SK-N-DZ (cell line): Measurements from ENCODE around the gene DDX56.

Source experiments
- DNase-seq: peaks from one replicate; pipeline ENCODE4 v3.0.0-alpha.2; 2015; ENCODE audit warnings: low spot score

The DDX56 gene

GRCh38 chr7:44535348-44536064 lies 38.2 kb downstream of the DDX56 start:
- DNase-seq, result no peak

- DNase-seq, result peak; percentile 67
Measured at GRCh38 chr7:44534501-44534900, 39.2 kb downstream of the DDX56 start.

- DNase-seq, result no peak
Measured at GRCh38 chr7:44534087-44534486, 39.6 kb downstream of the DDX56 start.

GRCh38 chr7:44533301-44534055 lies 40.2 kb downstream of the DDX56 start:
- DNase-seq, result no peak

GRCh38 chr7:44531421-44532380 lies 42.0 kb downstream of the DDX56 start:
- no peak for DNase-seq

GRCh38 chr7:44530990-44531389 lies 42.7 kb downstream of the DDX56 start:
- DNase-seq, result no peak

- DNase-seq, result no peak
Measured at GRCh38 chr7:44524811-44525388, 48.8 kb downstream of the DDX56 start.

GRCh38 chr7:44522315-44522714 lies 51.4 kb downstream of the DDX56 start:
- no peak for DNase-seq

GRCh38 chr7:44521347-44522095 lies 52.2 kb downstream of the DDX56 start:
- DNase-seq, result no peak

- no peak for DNase-seq
Measured at GRCh38 chr7:44520574-44520973, 53.1 kb downstream of the DDX56 start.

GRCh38 chr7:44519546-44519945 lies 54.2 kb downstream of the DDX56 start:
- DNase-seq, result no peak

GRCh38 chr7:44518761-44519160 lies 54.9 kb downstream of the DDX56 start:
- no peak for DNase-seq

- no peak for DNase-seq
Measured at GRCh38 chr7:44517175-44517574, 56.5 kb downstream of the DDX56 start.
